ENCODE data around the gene MRPS25.

MRPS25 gene

DNA sequence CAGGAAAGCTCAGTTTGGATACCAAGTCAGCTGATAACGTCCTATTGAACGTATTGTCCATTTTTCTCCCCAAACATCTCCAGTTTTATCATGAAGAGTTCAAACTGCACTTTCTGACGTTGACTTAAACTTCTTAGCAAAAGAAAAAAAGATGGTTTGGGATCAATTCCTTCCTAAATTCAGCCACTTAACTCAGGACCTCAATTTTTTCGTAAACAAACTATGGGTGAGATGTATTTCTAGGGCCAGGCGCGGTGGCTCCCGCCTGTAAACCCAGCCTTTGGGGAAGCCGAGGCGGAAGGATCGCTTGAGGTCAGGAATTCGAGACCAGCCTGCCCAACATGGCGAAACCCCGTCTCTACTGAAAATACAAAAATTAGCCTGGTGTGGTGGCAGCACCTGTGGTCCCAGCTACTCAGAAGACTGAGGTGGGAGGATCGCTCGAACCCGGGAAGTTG, 464 bp upstream of the MRPS25 start:
- Histone ChIP-seq H3K4me3 (ENCODE audit: low read length, poor library complexity, severe bottlenecking) (peak overlapping the region; percentile 96), H3K36me3 (ENCODE audit: insufficient read depth, low read length) (no peaks in the 10 kb centered on the region), H3F3A (ENCODE audit: low read depth) (no peaks in the 10 kb centered on the region), H4K20me1 (ENCODE audit: insufficient read depth, low read length, poor library complexity, severe bottlenecking) (peaks cover 21% of the 10 kb centered on the region), H3K4me1 (ENCODE audit: insufficient read depth, low read length, poor library complexity, severe bottlenecking) (peaks cover 17% of the 10 kb centered on the region), H3K79me2 (ENCODE audit: insufficient read depth, low read length) (peaks cover 27% of the 10 kb centered on the region), H3K27me3 (ENCODE audit: insufficient read depth, low read length, poor library complexity, severe bottlenecking) (no peaks in the 10 kb centered on the region), H3K9me3 (ENCODE audit: insufficient read depth, low read depth, low read length) (no peaks in the 10 kb centered on the region), H2AFZ (ENCODE audit: low read length) (peak overlapping the region; percentile 97), H3K9ac (ENCODE audit: low read depth, low read length, poor library complexity, severe bottlenecking) (peak overlapping the region; percentile 92), H3K4me2 (ENCODE audit: low read depth, low read length, poor library complexity, severe bottlenecking) (peak overlapping the region; percentile 90), H3K9me2 (replicated peaks; ENCODE audit: low read depth, low read length) (no peaks in the 10 kb centered on the region)
- TF ChIP-seq EZH2phosphoT487 (IDR thresholded peaks at IDR 0.05; ENCODE audit: borderline replicate concordance) (no peak), CTCF (conservative IDR thresholded peaks at IDR 0.05; ENCODE audit: low read length) (no peak)

DNA sequence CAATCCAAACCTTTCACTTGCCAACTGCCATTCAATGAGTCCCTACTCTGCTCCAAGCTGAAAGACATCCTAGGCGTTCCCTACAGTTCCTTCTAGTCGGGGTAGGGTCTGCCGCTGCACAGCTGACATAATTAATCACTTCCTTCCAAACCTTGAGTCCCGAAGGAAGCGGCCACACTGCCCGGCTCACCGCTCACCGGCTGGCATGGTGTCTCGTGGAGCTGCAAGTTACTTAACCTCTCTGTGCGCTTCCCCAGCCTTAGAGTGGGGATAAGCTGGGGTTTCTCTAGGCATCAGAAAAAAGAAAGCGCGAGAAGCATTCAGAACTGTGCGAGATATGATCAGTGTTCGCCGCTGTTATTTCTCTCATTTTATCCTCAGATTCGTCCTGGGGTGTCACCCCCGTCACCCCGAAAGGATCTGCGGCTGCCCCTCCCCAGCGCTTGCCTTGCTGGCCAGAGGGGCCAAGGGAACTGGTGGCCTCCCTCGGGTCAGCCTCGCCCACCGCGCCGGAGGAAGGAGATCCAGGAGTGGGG, 748 bp downstream of the MRPS25 start:
- peak overlapping the region; percentile 96 for H3K4me3 ChIP-seq (ENCODE audit: low read length, poor library complexity, severe bottlenecking)
- H3K4me2 ChIP-seq (ENCODE audit: low read depth, low read length, poor library complexity, severe bottlenecking): peak overlapping the region; percentile 90
- H3K9me2 ChIP-seq (replicated peaks; ENCODE audit: low read depth, low read length): no peaks in the 10 kb centered on the region
- no peaks in the 10 kb centered on the region for H3K9me3 ChIP-seq (ENCODE audit: insufficient read depth, low read depth, low read length)
- peak overlapping the region; percentile 92 for H3K9ac ChIP-seq (ENCODE audit: low read depth, low read length, poor library complexity, severe bottlenecking)
- peaks cover 21% of the 10 kb centered on the region for H4K20me1 ChIP-seq (ENCODE audit: insufficient read depth, low read length, poor library complexity, severe bottlenecking)
- no peaks in the 10 kb centered on the region for H3K36me3 ChIP-seq (ENCODE audit: insufficient read depth, low read length)
- peaks cover 27% of the 10 kb centered on the region for H3K79me2 ChIP-seq (ENCODE audit: insufficient read depth, low read length)
- TF ChIP-seq CTCF (conservative IDR thresholded peaks at IDR 0.05; ENCODE audit: low read length) (no peak), EZH2phosphoT487 (IDR thresholded peaks at IDR 0.05; ENCODE audit: borderline replicate concordance) (no peak)
- no peaks in the 10 kb centered on the region for H3F3A ChIP-seq (ENCODE audit: low read depth)
- H3K27me3 ChIP-seq (ENCODE audit: insufficient read depth, low read length, poor library complexity, severe bottlenecking): no peaks in the 10 kb centered on the region
- H2AFZ ChIP-seq (ENCODE audit: low read length): peak overlapping the region; percentile 97
- H3K4me1 ChIP-seq (ENCODE audit: insufficient read depth, low read length, poor library complexity, severe bottlenecking): peaks cover 17% of the 10 kb centered on the region

GRCh38 chr3:15063656-15064286, 1.3 kb downstream of the MRPS25 start:
- TF ChIP-seq EZH2phosphoT487 (IDR thresholded peaks at IDR 0.05; ENCODE audit: borderline replicate concordance) (no peak), CTCF (conservative IDR thresholded peaks at IDR 0.05; ENCODE audit: low read length) (no peak)
- Histone ChIP-seq H3K4me3 (ENCODE audit: low read length, poor library complexity, severe bottlenecking) (peak overlapping the region; percentile 96), H4K20me1 (ENCODE audit: insufficient read depth, low read length, poor library complexity, severe bottlenecking) (peaks cover 21% of the 10 kb centered on the region), H3K4me1 (ENCODE audit: insufficient read depth, low read length, poor library complexity, severe bottlenecking) (peaks cover 17% of the 10 kb centered on the region), H2AFZ (ENCODE audit: low read length) (no peak overlapping the region), H3K9me3 (ENCODE audit: insufficient read depth, low read depth, low read length) (no peaks in the 10 kb centered on the region), H3F3A (ENCODE audit: low read depth) (no peaks in the 10 kb centered on the region), H3K27me3 (ENCODE audit: insufficient read depth, low read length, poor library complexity, severe bottlenecking) (no peaks in the 10 kb centered on the region), H3K4me2 (ENCODE audit: low read depth, low read length, poor library complexity, severe bottlenecking) (peak overlapping the region; percentile 90), H3K9ac (ENCODE audit: low read depth, low read length, poor library complexity, severe bottlenecking) (peak overlapping the region; percentile 92), H3K36me3 (ENCODE audit: insufficient read depth, low read length) (peaks cover 5% of the 10 kb centered on the region; the same call in 1 of the 2 replicates), H3K9me2 (replicated peaks; ENCODE audit: low read depth, low read length) (no peaks in the 10 kb centered on the region), H3K79me2 (ENCODE audit: insufficient read depth, low read length) (peaks cover 27% of the 10 kb centered on the region)

Data from Loucy (cell line).